GM12801 (cell line): Measurements from ENCODE around the gene ABHD12.

ENCODE experiments used
- CTCF ChIP-seq: IDR thresholded peaks from one replicate; pipeline ENCODE4 v1.5.1; 2011; ENCODE audit warnings: control low read depth; ENCODE audit not compliant: insufficient read length; ENCODE audit errors: extremely low read depth

ABHD12 gene

DNA sequence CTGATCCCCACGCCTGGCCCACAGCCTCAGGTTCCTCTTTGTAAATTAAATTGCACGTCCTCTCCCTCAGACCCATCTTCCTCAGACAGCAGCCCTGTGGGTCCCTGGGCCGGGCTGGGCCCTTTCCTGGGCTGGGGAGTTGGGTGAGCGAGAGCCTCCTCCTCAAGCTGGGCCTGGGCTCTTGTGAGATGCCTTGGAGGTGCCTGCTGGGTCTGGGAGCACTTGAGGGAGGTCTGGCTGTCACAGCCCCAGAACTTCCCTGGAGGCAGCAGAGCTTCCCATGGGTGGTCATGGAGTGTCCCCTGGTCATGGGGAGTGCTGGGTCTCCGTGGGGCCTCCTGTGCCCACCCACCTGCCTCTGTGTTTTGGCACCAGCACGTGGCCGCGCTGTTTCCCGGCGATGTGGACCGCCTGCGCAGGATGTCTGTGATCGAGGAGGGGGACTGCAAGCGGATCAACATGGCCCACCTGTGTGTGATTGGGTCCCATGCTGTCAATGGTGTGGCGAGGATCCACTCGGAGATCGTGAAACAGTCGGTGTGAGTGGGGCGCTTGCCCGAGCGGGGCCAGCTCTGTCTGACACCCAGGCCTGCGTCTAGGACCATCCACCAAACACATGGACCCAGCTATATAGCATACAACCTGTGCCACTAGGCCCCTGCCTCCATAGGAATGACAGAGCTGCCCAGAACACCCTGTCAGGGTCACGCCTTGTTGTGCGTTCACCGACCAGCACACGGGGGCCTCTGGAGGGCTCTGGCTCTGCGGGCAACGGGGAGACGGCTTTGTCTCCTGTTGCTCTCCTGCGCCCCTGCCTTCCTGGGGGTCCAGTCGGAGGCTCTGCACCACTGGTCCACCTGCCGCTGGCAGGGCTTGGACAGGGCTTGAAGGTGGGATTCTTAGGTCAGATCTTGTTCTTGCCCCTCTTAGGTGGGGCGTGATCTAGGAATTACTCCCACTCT, 109.8 kb downstream of the ABHD12 start:
- TF ChIP-seq CTCF: no peak

DNA sequence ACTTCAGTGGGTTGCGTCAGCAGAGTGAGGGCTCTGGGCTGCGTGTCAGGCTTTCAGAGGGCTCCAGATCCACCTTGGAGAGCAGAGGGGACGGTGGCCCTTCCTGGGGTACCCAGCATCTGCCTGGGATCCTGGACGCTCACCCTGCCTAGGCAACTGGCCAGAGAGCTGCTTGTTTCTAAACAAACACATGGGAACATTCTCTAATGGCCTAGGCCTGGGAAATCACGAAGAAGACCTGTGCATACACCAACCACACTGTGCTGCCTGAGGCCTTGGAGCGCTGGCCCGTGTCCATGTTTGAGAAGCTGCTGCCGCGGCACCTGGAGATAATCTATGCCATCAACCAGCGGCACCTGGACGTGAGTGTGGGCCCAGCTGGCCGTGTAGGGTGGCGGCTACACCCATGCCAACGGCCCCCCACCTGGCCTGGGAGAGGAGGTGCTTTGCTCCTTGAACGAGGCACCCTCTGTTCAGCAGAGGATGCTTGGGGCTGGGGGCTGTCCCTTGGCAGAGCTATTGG, 110.5 kb downstream of the ABHD12 start:
- no peak for TF ChIP-seq CTCF

DNA sequence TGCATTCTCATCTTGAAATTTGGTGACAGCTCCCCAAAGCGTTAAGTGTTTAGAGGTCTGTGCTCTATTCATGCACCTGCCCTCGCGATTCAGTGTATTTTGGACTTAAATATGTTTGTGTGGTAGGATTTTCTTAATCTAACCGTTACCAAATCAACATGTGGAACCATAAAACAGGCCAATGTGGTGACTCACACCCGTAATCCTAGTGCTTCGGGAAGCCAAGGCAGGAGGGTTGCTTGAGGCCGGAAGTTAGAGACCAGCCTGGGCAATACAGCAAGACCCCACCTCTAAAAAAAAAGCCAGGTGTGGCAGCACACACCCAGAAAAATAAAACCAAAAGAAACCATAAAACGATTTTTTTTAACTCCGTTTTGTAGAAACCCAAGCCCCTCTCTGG, 111.2 kb downstream of the ABHD12 start:
- TF ChIP-seq CTCF: no peak

DNA sequence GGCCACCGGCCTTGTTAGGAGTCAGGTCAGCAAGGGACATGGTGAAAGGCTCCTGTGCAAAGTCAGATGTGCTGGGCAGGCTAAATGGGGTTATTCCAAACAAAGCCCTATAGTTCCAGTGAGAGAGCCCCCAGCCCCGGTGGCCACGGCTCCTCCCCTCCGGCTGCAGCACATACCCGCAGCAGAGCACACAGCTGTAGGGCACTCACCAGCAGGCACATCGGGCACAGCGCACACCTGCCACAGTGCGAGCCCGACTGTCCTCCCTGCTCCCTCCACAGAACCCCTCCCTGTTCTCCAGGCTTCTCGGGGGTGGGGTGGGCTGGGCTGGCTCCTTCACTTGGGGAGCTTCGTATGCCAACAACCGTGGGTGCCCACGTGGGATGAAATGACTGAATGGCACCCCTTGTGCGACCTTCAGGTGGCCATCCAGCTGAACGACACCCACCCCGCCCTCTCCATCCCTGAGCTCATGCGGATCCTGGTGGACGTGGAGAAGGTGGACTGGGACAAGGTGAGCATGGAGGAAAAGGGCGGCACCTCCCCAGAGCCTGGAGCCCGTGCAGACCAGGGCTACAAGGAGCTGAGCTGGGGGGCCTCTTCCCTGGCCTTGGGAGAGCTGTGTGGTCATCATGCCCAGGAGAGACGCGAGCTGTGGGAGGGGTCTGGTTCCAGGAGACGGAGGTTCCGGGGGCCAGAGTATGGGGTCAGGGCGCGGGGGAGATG, 111.8 kb downstream of the ABHD12 start:
- TF ChIP-seq CTCF: no peak

DNA sequence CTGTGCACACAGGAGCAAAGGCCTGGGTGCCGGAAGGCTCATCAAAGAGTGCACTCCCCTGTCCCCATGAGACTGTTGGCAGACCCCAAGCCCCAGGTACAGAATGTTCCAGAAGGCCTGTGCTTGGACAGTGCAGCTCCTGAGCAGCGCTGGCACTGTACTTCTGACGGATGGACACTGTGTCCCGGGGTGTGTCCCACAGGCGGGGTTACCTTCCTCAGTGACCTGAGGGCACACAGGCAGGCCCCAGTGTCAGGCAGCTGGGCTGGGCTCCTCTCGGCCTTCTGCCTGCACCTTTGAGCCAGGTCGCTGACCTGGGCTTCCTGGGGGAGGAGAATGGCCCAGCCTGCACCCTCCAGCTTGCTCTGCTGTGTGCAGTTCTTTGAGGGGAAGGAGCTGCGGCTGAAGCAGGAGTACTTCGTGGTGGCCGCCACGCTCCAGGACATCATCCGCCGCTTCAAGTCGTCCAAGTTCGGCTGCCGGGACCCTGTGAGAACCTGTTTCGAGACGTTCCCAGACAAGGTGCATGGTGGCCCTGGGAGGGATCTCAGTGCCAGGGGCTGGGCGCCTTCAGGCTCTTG, 112.6 kb downstream of the ABHD12 start:
- TF ChIP-seq CTCF: no peak

DNA sequence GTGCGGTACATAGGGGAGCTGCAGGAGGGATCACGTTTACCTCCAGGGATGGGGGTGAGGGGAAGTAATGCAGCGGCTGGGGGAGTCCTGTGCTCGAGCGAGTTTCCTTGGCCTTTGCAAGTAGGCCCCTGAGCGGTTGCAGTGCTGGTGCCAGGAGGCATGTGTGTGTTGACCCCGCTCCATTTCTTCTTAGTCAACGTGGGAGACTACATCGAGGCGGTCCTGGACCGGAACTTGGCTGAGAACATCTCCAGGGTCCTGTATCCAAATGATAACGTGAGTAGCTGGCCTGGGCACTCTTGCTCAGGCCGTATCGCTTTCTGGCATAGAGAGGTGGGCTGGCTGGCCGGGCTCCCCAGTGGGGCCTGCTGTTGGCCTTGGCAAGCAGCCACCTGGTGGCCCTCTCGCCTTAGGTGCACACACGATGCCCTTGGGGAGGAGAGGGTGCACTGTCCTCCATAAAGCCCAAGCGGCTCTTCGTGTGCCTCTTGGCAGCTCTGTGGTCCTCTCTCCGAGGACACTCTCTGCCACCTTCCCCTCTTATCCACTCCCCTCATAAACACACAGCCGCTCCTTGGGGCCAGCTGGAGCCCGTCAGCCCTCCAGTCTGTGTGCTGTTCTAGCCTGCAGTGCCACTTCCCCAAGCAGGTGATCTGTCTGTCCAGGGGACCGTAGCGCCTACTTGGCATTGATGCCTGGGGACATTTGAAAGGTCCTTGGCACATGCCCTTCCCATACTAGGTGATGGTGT, 113.4 kb downstream of the ABHD12 start:
- TF ChIP-seq CTCF: no peak
